Measurements from ENCODE around the gene TMLHE. TPM values are rescaled to one million over a fixed set of nuclear protein-coding genes. Genes with fewer than 3 reads are reported as not detected.

Gene TMLHE
- total and polyA plus RNA-seq, 2 donors (not counting 1 experiment from before 2014, with no cell fraction given) = 14.9 to 26.9 TPM

DNA sequence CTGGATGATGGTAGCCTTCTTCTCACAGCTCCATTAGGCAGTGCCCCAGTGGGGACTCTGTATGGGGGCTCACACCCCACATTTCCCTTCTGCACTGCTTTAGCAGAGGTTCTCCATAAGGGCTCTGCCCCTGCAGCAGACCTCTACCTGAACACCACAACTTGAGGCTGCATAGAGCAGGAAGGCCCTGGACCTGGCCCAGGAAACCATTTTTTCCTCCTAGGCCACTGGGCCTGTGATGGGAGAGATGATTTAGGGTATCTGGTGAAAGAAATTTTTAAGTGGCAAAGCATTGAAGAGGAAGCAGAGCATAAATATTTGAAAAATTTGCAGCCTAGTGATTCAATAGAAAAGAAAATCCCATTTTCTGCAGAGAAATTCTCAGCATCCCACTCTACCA, 171.7 kb downstream of the TMLHE start:
- POLR2A ChIA-PET = no interaction called here
- peaks cover 6% of the 10 kb centered on the region for H3K79me2 ChIP-seq (ENCODE audit: control insufficient read depth, insufficient read depth, low read length)
- Mint-ChIP-seq H3K4me1 (no peaks in the 10 kb centered on the region), H3K27ac (no peak overlapping the region), H3K27me3 (no peaks in the 10 kb centered on the region), H3K9me3 (ENCODE audit: insufficient read depth) (no peaks in the 10 kb centered on the region), H3K4me3 (no peak overlapping the region)
- H3K4me1 ChIP-seq (ENCODE audit: control insufficient read depth in 2 of 2, insufficient read depth in 2 of 2, low read length in 2 of 2) = no peaks in the 10 kb centered on the region
- no peak overlapping the region for H3K27ac ChIP-seq (ENCODE audit: low read length in 2 of 2)
- no peaks in the 10 kb centered on the region for H3K36me3 ChIP-seq (replicated peaks in 1 of 2; ENCODE audit: control extremely low read depth in 1 of 2, control insufficient read depth in 1 of 2, extremely low read depth in 1 of 2, insufficient read depth in 2 of 2, low read length in 1 of 2)
- ATAC-seq (ENCODE audit: low read depth) (no peak), DNase-seq (no peak)
- CTCF ChIA-PET = no interaction called here
- intact Hi-C loops (cut with micrococcal nuclease) = no loop called here
- no peaks in the 10 kb centered on the region for H4K20me1 ChIP-seq (ENCODE audit: control insufficient read depth, insufficient read depth, low read length, poor library complexity, severe bottlenecking)
- no peak overlapping the region for H3K9ac ChIP-seq (ENCODE audit: low read length)
- H3K27me3 ChIP-seq (replicated peaks in 1 of 4; ENCODE audit: control extremely low read depth in 1 of 4, control insufficient read depth in 3 of 4, insufficient read depth in 4 of 4, low read length in 3 of 4) = no peaks in the 10 kb centered on the region
- peaks cover 0 to 15% (median 4%) of the 10 kb centered on the region in 3 donors for H3K9me3 ChIP-seq (ENCODE audit: control extremely low read depth in 1 of 3, control insufficient read depth in 2 of 3, insufficient read depth in 1 of 3, low read length in 2 of 3)
- H3K4me3 ChIP-seq (ENCODE audit: control extremely low read depth in 1 of 5, extremely low read depth in 1 of 5, insufficient read depth in 1 of 5, low read depth in 2 of 5, low read length in 4 of 5) = no peak overlapping the region
- H2AFZ ChIP-seq (ENCODE audit: insufficient read depth, low read depth, low read length, poor library complexity, severe bottlenecking) = no peak overlapping the region
- TF ChIP-seq, protein P1, sequence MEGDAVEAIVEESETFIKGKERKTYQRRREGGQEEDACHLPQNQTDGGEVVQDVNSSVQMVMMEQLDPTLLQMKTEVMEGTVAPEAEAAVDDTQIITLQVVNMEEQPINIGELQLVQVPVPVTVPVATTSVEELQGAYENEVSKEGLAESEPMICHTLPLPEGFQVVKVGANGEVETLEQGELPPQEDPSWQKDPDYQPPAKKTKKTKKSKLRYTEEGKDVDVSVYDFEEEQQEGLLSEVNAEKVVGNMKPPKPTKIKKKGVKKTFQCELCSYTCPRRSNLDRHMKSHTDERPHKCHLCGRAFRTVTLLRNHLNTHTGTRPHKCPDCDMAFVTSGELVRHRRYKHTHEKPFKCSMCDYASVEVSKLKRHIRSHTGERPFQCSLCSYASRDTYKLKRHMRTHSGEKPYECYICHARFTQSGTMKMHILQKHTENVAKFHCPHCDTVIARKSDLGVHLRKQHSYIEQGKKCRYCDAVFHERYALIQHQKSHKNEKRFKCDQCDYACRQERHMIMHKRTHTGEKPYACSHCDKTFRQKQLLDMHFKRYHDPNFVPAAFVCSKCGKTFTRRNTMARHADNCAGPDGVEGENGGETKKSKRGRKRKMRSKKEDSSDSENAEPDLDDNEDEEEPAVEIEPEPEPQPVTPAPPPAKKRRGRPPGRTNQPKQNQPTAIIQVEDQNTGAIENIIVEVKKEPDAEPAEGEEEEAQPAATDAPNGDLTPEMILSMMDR (IDR thresholded peaks at IDR 0.05) = no peak
- TF ChIP-seq EZH2 (IDR thresholded peaks at IDR 0.05; ENCODE audit: borderline replicate concordance, insufficient read depth, low read depth, low read length, poor library complexity, severe bottlenecking) = no peak
- H3K4me2 ChIP-seq (replicated peaks; ENCODE audit: low read depth, low read length, poor library complexity, severe bottlenecking) = no peak overlapping the region

Small RNA genes within 50 kb of the gene (small RNA-seq; reads per million reads assigned to genes)
- not detected for gene MIR1184-3 (ENCODE audit: insufficient read length, low read depth, low replicate concordance)

Other genes starting within 250 kb of the TMLHE start
- not detected in 2 replicates for gene F8A2, start 230.9 kb downstream of the TMLHE start, total RNA-seq
- not detected in 2 replicates for gene F8A2, start 230.9 kb downstream of the TMLHE start, polyA plus RNA-seq
- 7.7 and 14.8 TPM in 2 replicates for gene F8A3, start 154.3 kb downstream of the TMLHE start, total RNA-seq
- 1.2 and 2.3 TPM in 2 replicates for gene F8A3, start 154.3 kb downstream of the TMLHE start, polyA plus RNA-seq
- gene SPRY3, start 366 bp downstream of the TMLHE start, total RNA-seq = 0.51 and 0.52 TPM in 2 replicates
- gene SPRY3, start 366 bp downstream of the TMLHE start, polyA plus RNA-seq = 0.23 and 0.25 TPM in 2 replicates